K562 (cell line): ENCODE results near the gene UBE2D2. TPM values are rescaled to one million over a fixed set of nuclear protein-coding genes. Genes with fewer than 3 reads are reported as not detected.

Experiments
- ELF1 ChIP-seq: fragments of 200-800 bp; sonication (Bioruptor generic); IDR thresholded peaks from 2 replicates; pipeline ENCODE4 v1.6.1; 2016; ENCODE audit warnings: missing genetic modification characterization, missing compliant biosample characterization
- GATAD2A ChIP-seq: fragments of 450-650 bp; IDR thresholded peaks from 2 replicates; pipeline ENCODE4 v1.6.1; 2017
- GTF2E2 ChIP-seq: fragments of 200-800 bp; sonication (Bioruptor generic); IDR thresholded peaks from 2 replicates; pipeline ENCODE4 v1.6.1; 2016; ENCODE audit warnings: missing genetic modification characterization, missing compliant biosample characterization
- HDAC1 ChIP-seq, 2 experiments: fragments of 450-650 bp; IDR thresholded peaks; 2 replicates each; pipeline ENCODE4 v1.6.1; 2016 to 2017; ENCODE audit warnings: inconsistent platforms in 1 of 2, mild to moderate bottlenecking in 1 of 2, moderate library complexity in 1 of 2
- ILF3 ChIP-seq: fragments of 450-650 bp; IDR thresholded peaks from 2 replicates; pipeline ENCODE4 v1.6.1; 2018; ENCODE audit warnings: antibody characterized with exemption, mild to moderate bottlenecking, moderate library complexity, borderline replicate concordance
- ILK ChIP-seq: fragments of 450-650 bp; IDR thresholded peaks from 2 replicates; pipeline ENCODE4 v1.6.1; 2016; ENCODE audit warnings: missing genetic modification characterization, low read depth, mild to moderate bottlenecking, missing compliant biosample characterization, moderate library complexity, borderline replicate concordance
- MEF2D ChIP-seq: conservative IDR thresholded peaks from 2 replicates; pipeline ENCODE4 v1.6.1; 2016; ENCODE audit warnings: low read depth, missing genetic modification characterization, missing compliant biosample characterization
- PHF20 ChIP-seq: fragments of 450-650 bp; IDR thresholded peaks from 2 replicates; pipeline ENCODE4 v1.6.1; 2018; ENCODE audit not compliant: partially characterized antibody
- SIX5 ChIP-seq, 2 experiments: IDR thresholded peaks; 2 replicates each; pipeline ENCODE4 v1.6.1; 2011; ENCODE audit warnings: low read length in 2 of 2, borderline replicate concordance in 1 of 2, low read depth in 1 of 2, mild to moderate bottlenecking in 1 of 2, moderate library complexity in 1 of 2; ENCODE audit not compliant: insufficient read depth in 1 of 2
- SMARCA5 ChIP-seq: fragments of 450-650 bp; IDR thresholded peaks from 2 replicates; pipeline ENCODE4 v1.6.1; 2016
- SRSF3 ChIP-seq: fragments of 200-400 bp; formaldehyde crosslinking; IDR thresholded peaks from 2 replicates; pipeline ENCODE4 v1.6.1; 2016; ENCODE audit warnings: mild to moderate bottlenecking, low read length, moderate library complexity; ENCODE audit not compliant: insufficient read depth
- TCF3 ChIP-seq: sonication (generic); formaldehyde crosslinking; IDR thresholded peaks from 2 replicates; pipeline ENCODE4 v1.4.0; 2020; ENCODE audit warnings: mild to moderate bottlenecking, missing genetic modification reagents
- TSC22D4 ChIP-seq: fragments of 450-650 bp; IDR thresholded peaks from 2 replicates; pipeline ENCODE4 v1.6.1; 2016; ENCODE audit warnings: missing genetic modification characterization, missing biosample characterization, control low read depth
- ZFX ChIP-seq: sonication (generic); formaldehyde crosslinking; IDR thresholded peaks from 2 replicates; pipeline ENCODE4 v1.8.0; 2022; ENCODE audit warnings: mild to moderate bottlenecking, missing genetic modification reagents, moderate library complexity
- ZNF12 ChIP-seq: sonication (generic); formaldehyde crosslinking; IDR thresholded peaks from 2 replicates; pipeline ENCODE4 v1.4.0; 2020; ENCODE audit warnings: mild to moderate bottlenecking, missing genetic modification reagents
- ZNF121 ChIP-seq: sonication (generic); formaldehyde crosslinking; conservative IDR thresholded peaks from 2 replicates; pipeline ENCODE4 v1.8.0; 2022; ENCODE audit warnings: missing genetic modification reagents
- ZNF232 ChIP-seq: sonication (generic); formaldehyde crosslinking; IDR thresholded peaks from 2 replicates; pipeline ENCODE4 v1.8.0; 2022; ENCODE audit warnings: mild to moderate bottlenecking, missing genetic modification reagents
- ZNF274 ChIP-seq: IDR thresholded peaks from 2 replicates; pipeline ENCODE4 v1.6.1; 2011; ENCODE audit warnings: low read depth, mild to moderate bottlenecking, low read length, moderate library complexity, borderline replicate concordance
- ZNF282 ChIP-seq: sonication (generic); formaldehyde crosslinking; IDR thresholded peaks from 2 replicates; pipeline ENCODE4 v1.8.1; 2023; ENCODE audit warnings: missing genetic modification reagents
- ZNF347 ChIP-seq: fragments of 450-650 bp; formaldehyde crosslinking; IDR thresholded peaks from 2 replicates; pipeline ENCODE4 v1.4.0; 2020; ENCODE audit warnings: low read depth, mild to moderate bottlenecking, moderate library complexity
- polyA plus RNA-seq, 8 experiments: library from polyadenylated mRNA; depleted of rRNA in 4 of 8; stranded (reverse) in 5 of 8; unstranded in 3 of 8; fragments of >200 nt; fragmentation: Nextera tagmentation in 2 of 8; fragmentation: Illumina TruSeq in 1 of 8; extraction: Ambion mirVana in 2 of 8; extraction: Trizol in 1 of 8; gene quantifications; 2 replicates each; pipeline versions ENCODE4 v1.2.1 to v1.2.3, GENCODE V29; 2011 to 2014; ENCODE audit warnings: inconsistent platforms in 1 of 8, missing spikeins in 1 of 8
- total RNA-seq, 7 experiments: library from RNA; depleted of rRNA in 6 of 7; stranded (reverse); fragments of >200 nt in 6 of 7; fragmentation: Illumina TruSeq in 2 of 7; extraction: Trizol in 2 of 7; gene quantifications; 2 replicates each; pipeline versions ENCODE4 v1.2.1 to v1.2.3, GENCODE V29; 2011 to 2021; ENCODE audit warnings: low replicate concordance in 1 of 7
- TF ChIP-seq, protein P1 (sequence below): fragments of 250-450 bp; sonication (Bioruptor Pico); IDR thresholded peaks from 2 replicates; pipeline ENCODE4 v1.9.0; 2021; ENCODE audit warnings: mild to moderate bottlenecking
- TF ChIP-seq, protein P2 (sequence below), 2 experiments: fragments of 250-450 bp in 1 of 2; fragments of 450-650 bp in 1 of 2; sonication (Bioruptor Pico) in 1 of 2; IDR thresholded peaks; 2 replicates each; pipeline versions ENCODE4 v1.6.1 to v1.8.0; 2016 to 2021; ENCODE audit warnings: mild to moderate bottlenecking in 2 of 2, moderate library complexity in 2 of 2, missing compliant biosample characterization in 1 of 2, missing genetic modification characterization in 1 of 2
- TF ChIP-seq, protein P3 (sequence below): fragments of 450-650 bp; formaldehyde crosslinking; IDR thresholded peaks from 2 replicates; pipeline ENCODE4 v1.4.0; 2022; ENCODE audit warnings: missing genetic modification characterization
- TF ChIP-seq, protein P4 (sequence below): sonication (generic); formaldehyde crosslinking; IDR thresholded peaks from 2 replicates; pipeline ENCODE4 v1.8.1; 2023; ENCODE audit warnings: mild to moderate bottlenecking, missing genetic modification reagents

The UBE2D2 gene
- total and polyA plus RNA-seq, 9 of the 15 experiments (the other 6 are each of a cell fraction or from before 2014, with no cell fraction given), result 53.6 to 198 (median 122) TPM

DNA sequence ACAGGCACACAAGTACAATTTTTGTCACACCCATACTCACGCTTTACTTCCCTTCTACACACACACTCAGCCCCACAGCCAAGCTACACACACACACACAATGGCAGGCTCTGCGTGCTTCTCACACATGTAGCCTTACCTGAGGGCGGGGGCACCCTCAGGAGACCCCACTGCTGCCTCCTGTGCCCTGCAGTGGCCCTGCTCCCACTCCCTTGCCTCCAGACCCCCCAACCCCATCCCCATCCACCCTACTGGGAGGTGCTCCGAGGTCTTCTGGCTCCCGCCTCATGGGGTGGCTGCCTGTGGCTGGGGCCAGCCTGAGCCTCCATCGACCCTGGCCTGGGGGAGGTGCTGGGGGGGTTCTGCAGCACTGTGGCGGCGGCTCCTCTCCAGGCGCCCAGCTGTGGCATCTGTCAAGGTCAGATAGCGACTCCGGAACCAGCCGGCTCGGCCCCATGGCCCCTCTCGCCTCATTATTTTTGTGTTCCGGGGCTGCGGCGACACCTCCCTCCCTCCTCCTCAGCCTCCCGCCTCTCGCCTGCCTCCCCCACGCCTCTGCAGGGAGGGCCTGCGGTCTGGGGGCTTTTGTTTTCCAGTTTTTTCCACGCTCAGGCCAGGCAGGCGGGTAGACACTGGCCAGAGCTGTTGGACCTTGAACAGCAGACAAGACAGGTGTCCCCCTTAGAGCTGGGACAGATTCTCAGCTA lies 108.7 kb downstream of the UBE2D2 start (continued):
- TF ChIP-seq, protein P1, sequence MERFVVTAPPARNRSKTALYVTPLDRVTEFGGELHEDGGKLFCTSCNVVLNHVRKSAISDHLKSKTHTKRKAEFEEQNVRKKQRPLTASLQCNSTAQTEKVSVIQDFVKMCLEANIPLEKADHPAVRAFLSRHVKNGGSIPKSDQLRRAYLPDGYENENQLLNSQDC (CRISPR knock-in tag), result no peak
- TF ChIP-seq ZNF12, result no peak
- TF ChIP-seq TCF3 (CRISPR knock-in tag), result peak; percentile 99
- TF ChIP-seq TSC22D4, result no peak
- no peak for TF ChIP-seq ELF1 (tag)
- TF ChIP-seq MEF2D (tag), result peak; percentile 57; the same call in 1 of the 2 replicates
- no peak for TF ChIP-seq SRSF3
- TF ChIP-seq ZNF347 (CRISPR knock-in tag), result no peak
- TF ChIP-seq, protein P2, sequence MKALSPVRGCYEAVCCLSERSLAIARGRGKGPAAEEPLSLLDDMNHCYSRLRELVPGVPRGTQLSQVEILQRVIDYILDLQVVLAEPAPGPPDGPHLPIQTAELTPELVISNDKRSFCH (CRISPR knock-in tag; IDR thresholded peaks at IDR 0.05), result no peak
- TF ChIP-seq, protein P2 (tag; IDR thresholded peaks at IDR 0.05), result peak; percentile 63
- TF ChIP-seq SIX5 (IDR thresholded peaks at IDR 0.05; ENCODE audit: borderline replicate concordance in 1 of 2, insufficient read depth in 1 of 2, low read depth in 1 of 2, low read length in 2 of 2), result no peak
- TF ChIP-seq, protein P3, sequence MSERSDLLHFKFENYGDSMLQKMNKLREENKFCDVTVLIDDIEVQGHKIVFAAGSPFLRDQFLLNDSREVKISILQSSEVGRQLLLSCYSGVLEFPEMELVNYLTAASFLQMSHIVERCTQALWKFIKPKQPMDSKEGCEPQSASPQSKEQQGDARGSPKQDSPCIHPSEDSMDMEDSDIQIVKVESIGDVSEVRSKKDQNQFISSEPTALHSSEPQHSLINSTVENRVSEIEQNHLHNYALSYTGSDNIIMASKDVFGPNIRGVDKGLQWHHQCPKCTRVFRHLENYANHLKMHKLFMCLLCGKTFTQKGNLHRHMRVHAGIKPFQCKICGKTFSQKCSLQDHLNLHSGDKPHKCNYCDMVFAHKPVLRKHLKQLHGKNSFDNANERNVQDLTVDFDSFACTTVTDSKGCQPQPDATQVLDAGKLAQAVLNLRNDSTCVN (CRISPR knock-in tag), result no peak
- TF ChIP-seq ZNF282, result no peak
- TF ChIP-seq GATAD2A, result peak; percentile 67
- TF ChIP-seq ILK (tag), result no peak
- peak; percentile 28; the same call in 1 of the 2 replicates for TF ChIP-seq SMARCA5
- TF ChIP-seq ILF3, result no peak
- no peak for TF ChIP-seq ZNF121
- TF ChIP-seq ZNF274, result peak; percentile 81
- TF ChIP-seq, protein P4, sequence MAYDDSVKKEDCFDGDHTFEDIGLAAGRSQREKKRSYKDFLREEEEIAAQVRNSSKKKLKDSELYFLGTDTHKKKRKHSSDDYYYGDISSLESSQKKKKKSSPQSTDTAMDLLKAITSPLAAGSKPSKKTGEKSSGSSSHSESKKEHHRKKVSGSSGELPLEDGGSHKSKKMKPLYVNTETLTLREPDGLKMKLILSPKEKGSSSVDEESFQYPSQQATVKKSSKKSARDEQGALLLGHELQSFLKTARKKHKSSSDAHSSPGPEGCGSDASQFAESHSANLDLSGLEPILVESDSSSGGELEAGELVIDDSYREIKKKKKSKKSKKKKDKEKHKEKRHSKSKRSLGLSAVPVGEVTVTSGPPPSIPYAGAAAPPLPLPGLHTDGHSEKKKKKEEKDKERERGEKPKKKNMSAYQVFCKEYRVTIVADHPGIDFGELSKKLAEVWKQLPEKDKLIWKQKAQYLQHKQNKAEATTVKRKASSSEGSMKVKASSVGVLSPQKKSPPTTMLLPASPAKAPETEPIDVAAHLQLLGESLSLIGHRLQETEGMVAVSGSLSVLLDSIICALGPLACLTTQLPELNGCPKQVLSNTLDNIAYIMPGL, result no peak
- TF ChIP-seq HDAC1 (IDR thresholded peaks at IDR 0.05), result peak in 1 of 2 experiments; percentile 79; a peak in 2 of 4 replicates
- no peak for TF ChIP-seq ZNF232 (CRISPR knock-in tag)
- no peak for TF ChIP-seq PHF20
- no peak for TF ChIP-seq ZFX
- peak; percentile 80; the same call in 1 of the 2 replicates for TF ChIP-seq GTF2E2 (tag)
